Fibroblast of peridontal ligament (primary cell): ENCODE data around the gene ST6GALNAC6.
"Not testable (repeated sequence)": the region's sequence is repeated elsewhere in the genome, so short reads cannot be mapped to it uniquely, and the experiment has no call there.

ENCODE experiments used
- DNase-seq: peaks from one replicate; pipeline ENCODE4 v3.0.0-alpha.2; 2010; ENCODE audit errors: extremely low read depth

ST6GALNAC6 gene

DNA sequence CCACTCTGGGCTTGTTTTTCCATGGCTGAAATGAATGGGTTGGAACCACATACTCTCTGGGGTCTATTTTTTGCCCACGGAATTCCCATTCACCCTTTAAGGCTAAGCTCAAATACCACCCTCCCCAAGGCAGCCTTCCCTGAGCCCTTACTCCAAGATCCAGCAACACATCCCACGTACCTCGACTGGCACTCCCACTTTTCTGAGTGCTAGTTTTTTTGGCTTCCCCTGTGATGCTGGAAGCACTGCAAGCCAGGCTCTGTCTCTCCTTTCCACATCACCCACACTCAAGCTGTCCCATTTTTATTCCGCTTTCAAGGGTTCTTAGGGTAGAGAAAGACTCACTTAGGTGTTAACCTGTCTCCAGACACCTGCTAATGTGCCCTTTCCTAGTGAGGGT, 6.0 kb downstream of the ST6GALNAC6 start:
- no peak for DNase-seq

DNA sequence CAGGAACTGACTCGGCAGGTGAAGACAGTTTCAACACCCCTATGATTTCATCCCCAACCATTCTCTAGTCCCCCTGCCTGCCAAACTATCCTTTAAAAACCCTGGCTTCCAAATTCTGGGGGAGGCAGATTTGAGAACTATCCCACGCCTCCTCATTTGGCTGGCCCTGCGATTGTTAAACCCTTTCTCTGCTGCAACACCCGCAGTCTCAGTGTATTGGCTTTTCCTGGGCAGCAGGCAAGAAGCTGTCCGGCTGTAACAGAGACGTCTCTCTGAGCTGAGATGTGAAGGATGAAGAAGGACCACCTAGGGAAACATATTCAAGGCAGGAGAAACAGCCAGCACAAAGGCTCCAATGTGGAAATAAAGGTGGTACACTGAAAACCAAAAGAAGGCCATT, 6.6 kb downstream of the ST6GALNAC6 start:
- DNase-seq = no peak

DNA sequence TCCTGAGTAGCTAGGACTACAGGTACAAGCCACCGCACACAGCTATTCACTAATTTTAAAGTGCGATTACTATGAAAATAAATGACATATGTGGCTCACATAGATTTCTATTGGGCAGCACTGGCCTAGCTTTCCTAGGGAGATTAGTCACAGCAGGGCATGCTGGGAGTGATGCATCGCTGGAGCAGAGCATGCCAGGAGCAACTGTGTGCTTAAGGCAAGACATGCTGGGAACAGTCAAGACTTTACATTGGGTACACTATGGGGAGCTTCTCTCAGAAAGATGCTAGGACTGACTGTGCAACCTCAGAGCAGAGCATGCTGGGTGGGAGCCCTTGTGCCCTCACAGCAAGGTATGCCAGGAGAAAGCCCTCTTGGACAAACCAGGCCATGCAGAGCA, 9.3 kb downstream of the ST6GALNAC6 start:
- DNase-seq = no peak

DNA sequence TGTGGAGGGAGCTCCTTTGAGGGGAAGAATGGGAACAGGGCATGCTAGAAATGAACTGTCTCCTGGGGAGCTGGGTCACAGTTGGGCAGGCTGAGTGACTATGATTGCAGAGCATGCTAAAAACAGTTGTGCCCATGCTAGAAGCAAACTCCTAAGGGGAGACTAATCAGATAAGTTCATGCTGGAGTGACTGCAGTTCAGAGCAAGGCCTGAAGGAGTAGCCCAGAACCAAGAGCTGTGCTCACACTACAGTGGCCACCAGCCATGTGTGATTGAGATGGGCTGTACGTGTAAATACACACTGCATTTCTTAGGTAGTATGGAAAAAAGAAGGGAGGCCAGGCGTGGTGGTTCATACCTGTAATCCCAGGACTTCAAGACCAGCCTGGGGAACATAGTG, 11.6 kb downstream of the ST6GALNAC6 start:
- no peak for DNase-seq

DNA sequence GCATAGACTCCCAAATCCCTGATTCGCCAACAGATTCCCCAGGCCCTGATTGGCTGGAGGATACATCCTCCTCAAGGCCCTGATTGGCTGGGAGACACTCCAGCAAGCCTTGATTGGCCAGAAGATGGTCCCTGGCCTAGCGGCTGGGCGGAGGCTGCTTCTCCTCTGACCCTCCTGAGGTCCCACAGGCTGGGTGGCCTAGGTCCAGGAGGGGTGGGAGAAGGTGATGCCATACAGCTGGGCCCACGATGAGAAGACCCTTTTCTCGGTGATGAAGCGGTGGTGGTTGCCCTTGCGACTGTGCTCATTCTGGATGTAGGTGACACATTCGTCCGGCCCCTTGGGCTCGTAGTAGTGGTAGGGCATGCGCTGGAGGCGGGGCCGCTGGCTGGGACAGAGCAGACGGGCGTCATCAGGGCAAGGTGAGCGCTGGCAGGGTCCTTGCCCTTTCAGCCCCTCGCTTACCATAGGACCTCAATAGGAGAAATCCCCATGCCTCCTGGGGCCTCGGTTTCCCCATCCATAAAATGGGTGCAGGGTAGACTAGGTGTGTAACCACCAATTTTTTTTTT, 12.9 kb downstream of the ST6GALNAC6 start:
- no peak for DNase-seq

DNA sequence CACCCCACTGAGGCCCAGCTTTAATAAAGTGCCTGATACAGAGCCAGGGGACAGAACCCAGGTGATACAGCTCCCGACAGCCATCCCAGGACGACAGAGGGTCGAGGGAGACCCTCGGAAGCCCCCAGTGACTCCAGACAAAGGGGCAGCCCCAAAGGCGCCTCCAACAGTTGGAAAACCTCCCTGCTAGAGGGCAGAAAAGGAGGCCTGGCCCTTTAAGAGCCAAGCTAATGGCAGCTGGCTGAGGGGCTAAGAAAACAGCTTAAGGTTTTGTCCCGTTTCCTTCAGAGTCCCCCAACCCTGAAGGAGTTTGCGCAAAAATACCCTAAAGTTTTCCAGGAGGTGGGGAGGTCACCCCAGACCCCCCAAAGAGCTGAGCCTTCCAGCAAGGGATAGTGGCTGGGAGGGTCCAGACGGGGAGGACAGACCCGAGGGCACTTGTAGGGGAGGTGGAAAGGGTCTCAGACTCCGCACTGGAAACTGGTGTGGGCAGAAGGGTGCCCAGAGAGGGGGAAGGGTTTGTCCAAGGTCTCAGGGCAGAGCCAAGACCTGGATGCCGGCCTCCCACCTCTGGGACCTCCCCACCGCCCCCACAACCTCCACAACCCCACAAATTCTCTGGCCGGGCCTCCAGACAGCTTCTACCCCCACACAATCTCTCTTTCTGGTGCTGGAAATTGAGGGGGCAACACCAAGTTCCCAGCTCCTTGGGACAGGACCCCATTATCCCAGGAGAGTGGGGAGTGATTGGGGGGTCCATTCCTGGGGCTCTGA, 13.7 kb downstream of the ST6GALNAC6 start:
- no peak for DNase-seq

DNA sequence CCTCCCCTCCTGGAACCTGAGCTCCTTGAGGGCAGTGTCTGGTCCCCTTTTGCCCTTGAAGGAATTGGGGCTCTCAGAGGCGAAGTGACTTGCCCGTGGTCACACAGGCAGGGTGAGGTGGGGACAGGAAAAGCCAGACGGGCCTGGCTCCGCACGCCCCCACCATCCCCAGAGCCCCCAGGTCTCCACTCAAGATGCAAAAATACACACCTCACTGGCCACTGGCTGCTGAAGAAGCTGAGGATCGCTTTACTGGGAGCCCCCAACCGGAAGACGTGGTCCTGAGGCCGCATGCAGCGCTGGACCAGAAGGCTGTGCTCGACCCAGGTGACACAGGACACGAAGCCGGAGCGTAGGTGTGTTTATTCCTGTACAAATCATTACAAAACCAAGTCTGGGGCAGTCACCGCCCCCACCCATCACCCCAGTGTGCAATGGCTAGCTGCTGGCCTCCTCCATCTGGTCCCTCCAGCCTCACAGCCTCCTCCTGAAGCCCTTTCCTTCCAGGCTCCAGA, 14.4 kb downstream of the ST6GALNAC6 start:
- no peak for DNase-seq

DNA sequence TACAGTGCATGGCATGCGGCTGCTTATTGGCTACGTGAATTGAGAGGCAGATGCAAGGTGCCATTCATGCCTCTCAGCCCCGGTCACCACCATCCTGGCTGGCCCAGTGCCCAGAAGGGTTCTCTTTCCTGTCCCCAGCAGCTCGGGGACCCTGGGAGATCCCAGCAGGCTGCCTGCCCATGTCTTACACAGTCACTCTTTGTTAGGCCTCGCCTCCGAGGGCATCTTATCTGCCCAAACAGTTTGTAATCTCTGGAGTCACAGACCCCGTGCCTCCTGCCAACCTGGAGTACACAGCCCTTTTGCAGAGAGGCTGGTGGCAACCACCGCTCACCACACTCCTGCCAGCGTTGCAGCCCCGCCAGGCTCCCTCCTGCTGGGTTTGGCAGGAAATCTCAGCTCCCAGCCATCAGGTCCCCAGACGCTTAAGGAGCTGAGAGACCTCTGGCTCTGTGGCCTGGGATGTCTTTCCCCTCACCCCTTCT, 14.9 kb downstream of the ST6GALNAC6 start:
- no peak for DNase-seq

DNA sequence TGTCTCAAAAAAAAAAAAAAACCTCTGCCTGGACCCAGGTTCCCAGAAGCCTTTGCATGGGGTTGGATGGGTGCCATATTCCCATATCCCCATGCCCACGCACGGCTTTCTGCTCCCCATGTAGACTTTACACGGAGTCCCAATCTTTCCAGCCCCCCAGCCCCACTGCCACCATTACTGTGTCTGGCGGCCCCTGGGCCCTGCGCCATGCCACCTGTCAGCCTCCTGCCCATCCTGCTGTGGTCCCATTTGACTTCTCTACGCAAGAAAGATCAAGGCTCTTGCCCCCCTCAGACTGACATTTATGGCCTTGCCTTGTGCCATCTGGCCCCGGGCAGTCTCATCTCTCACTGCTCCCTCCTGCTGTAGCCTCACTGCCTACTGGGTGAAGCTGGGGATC, 15.4 kb downstream of the ST6GALNAC6 start:
- no peak for DNase-seq

DNA sequence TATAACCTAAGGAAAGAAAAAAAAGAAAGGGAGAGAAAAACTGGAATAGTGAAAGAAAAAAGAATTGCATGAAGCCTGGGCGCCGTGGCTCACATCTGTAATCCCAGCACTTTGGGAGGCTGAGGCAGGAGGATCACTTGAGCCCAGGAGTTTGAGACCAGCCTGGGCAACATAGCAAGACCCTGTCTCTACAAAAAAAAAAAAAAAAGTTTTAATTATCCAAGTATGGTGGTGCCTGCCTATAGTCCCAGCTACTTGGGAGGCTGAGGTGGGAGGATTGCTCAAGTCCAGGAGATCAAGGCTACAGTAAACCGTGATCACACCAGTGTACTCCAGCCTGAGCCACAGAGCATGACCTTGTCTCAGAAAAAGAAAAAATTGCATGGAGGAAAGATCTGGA, 17.7 kb downstream of the ST6GALNAC6 start:
- DNase-seq = not testable (repeated sequence)

DNA sequence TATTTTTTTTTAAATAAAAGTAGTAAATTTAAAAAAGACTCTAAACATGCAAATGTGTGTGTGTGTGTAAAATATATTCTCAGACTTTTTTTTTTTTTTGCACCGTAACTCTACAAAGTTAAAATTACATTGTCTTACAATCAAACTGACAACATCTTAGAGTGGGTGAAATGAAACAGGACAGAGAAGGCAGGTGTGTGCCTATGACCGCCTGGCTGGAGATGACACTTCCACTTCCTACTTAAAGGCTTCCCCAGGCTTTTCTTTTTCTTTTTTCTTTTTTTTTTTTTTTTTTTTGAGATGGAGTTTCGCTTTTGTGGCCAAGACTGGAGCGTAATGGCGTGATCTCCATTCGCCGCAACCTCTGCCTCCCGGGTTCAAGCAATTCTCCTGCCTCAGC, 19.3 kb downstream of the ST6GALNAC6 start:
- no peak for DNase-seq

DNA sequence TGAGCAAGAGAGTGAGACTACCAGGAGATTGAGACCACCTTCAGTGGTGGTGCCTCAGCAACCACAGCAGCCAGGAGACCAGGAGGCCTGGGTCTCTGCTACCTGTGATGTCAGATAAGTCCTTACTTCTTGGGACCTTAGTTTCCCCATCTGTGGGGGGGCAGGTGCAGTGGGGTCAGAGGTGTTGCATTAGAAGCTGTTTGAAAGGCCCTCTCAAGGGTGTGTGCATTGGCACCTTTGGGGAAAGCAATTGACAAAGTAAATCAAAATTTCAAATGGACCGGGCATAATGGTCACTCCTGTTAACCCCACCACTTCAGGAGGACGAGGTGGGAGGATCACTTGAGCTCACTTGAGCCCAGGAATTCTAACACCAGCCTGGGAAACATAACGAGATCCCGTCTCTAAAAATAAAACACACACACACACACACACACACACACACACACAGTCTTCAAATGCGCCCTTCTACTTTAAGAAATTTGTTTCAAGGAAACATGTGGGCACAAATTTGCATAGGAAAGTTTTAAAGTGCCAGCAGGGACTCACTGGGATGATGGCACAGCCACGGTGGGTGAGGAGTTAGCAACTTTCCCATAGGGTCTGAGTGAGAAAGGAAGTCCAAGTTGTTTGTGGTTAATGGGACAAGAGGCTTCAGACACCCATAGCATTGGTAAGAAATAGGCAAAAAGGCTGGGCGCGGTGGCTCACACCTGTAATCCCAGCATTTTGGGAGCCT, 20.6 kb downstream of the ST6GALNAC6 start:
- no peak for DNase-seq

DNA sequence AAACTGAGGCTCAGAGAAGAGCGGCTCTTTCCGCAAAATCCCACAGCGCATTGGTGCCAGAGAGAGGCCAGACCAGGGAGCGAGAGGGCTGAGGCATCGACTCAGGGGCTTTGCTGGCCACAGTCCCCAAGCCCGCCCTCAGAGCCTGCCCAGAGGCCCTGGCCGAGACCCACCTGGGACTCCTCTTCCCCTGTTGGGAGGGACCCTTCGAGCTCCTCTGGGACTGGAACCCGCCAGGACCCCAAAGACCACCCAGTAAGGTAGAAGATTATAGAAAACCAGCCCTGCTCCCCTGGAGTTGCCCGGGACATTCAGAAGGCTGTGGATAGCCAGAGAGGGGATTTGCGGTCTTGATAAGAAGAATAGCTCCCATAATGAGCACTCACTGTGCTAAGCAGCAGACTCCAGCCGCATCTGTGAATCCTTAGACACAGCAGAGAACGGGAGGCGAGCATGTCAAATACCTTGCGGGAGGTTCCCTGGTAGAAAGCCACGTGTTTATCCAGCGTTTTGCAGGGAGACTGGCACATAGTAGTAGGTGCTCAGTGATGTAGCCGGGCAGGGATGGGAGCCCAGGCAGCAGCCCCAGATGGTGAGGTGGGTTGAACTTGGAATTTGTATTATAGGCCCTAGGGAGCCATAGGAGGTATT, 21.3 kb downstream of the ST6GALNAC6 start:
- DNase-seq = no peak

DNA sequence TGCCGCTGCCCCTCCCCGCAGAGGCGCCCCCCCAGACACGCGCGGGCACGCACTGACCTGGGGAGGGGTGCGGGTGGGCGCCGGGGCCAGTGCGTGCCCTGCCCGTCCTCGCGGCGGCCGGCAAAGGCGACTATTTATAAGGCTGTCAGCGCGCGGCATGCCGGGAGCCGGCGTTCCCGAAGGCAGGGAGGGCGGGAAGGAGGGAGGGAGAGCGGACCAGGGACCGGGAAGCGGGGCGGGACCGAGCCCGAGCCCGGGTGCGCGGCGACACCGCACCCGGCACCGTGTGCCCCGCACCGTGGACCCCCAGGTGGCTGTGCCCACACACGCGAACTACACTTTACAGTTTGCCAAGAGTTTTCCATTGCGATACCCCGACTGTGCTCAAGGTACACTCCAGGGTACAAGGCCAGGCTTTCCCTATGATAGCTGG, 21.8 kb downstream of the ST6GALNAC6 start, which contains the start of gene AK1:
TSS of gene AK1 (minus strand) at position 110 of the 433 bp plus-strand sequence. CDS start 3,058 bp downstream, outside the sequence.
- peak; percentile 39 for DNase-seq

DNA sequence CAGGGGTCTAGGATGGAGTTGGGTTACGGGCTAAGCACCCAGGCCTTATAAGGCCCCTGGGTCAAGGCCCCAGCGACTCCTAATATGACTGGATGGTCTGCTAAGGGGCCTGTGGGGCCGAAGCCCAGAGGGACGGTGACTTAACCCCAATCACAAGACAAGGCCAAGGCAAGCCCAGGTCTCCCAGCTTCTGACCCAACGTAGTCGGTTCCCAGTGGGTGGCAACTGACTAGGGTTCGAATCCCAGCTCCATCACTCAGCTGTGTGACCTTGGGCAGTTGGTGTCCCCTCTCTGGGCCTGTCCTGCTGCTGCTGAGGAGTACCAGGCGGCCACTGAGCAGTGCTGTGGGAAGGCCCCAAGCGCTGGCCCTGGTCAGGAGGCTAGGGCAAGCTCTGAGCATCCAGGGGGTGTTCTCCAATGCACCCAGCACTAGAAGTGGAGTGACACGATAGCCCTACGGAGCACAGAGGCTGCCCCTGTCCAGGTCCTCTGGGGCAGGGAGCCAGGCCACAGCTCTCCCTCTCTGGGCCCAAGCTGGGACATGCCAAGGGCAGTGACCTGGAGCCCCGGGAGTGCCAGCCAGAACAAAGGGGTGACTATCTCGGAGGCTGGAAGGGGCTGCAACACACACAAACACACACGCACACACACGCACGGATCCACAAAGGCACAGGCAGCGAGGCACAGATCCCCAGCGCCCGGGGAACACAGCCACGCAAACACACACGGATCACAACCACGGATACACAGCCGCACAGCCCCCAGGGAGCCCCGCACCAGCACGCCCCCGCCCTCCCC, 22.4 kb downstream of the ST6GALNAC6 start:
- DNase-seq = peak; percentile 15

DNA sequence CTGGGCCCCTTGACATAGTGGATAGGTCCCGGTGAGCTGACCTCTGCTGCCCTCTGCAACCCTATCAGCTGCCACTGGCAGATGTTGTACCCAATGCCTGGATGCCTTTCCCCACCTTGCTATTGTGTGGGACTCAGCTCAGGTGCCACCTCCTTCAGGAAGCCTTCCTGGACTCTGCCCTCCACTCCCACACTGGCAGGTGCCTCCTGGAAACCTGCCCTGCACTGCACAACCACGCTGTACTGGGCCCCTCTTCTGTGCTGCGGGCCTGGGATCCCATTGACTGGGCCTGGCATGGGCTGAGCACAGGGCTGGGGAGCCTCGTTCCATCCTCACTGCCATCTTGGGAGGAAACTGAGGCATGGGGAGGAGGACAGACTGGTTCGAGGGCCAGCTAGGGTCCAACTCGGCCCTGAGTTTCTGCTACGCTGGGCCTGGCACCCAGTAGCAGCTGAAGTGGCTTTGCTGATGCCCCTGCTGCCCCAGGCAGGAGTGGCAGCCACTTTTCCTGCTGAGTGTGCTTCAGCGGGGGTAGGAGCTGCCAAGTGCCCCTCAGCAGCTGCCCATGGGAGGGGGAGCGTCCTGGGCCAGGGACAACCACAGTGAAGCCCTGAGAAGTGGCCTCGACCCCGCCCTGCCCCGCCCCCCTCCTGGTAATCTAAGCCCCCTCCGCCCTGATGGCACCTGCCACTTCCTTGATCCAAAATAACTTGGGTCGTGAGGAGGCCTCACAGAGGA, 23.2 kb downstream of the ST6GALNAC6 start:
- no peak for DNase-seq

DNA sequence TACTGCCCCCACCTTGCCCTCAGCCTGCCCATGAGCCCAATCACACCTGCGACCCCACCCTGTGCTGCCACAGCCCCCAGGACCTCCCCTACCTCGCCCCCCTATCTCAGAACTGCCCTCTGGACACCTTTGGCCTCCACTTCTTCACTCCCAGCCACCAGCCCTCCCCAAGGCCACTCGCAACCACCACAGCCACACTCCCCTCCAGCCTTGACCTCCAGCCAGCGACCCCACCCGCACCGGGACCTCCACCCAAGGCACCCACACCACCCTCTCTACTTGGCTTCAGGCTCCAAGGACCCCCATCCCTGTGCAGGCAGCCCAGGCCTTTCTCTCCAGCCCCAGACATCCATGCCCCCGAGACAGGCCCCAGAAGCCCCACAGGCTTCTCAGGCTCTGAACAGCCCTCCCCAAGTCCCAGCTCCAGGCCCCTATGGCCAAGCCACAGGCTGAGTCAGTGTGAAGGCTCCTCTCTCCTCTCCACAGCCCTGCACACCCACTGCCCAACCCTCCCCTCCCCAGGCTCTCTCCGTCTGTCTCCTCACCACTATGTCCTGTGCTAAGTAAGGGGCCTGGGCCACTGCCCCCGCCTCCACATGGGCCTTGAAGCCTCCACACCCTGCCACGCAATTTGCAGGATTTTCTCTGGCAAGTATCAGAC, 24.0 kb downstream of the ST6GALNAC6 start:
- peak; percentile 59 for DNase-seq

DNA sequence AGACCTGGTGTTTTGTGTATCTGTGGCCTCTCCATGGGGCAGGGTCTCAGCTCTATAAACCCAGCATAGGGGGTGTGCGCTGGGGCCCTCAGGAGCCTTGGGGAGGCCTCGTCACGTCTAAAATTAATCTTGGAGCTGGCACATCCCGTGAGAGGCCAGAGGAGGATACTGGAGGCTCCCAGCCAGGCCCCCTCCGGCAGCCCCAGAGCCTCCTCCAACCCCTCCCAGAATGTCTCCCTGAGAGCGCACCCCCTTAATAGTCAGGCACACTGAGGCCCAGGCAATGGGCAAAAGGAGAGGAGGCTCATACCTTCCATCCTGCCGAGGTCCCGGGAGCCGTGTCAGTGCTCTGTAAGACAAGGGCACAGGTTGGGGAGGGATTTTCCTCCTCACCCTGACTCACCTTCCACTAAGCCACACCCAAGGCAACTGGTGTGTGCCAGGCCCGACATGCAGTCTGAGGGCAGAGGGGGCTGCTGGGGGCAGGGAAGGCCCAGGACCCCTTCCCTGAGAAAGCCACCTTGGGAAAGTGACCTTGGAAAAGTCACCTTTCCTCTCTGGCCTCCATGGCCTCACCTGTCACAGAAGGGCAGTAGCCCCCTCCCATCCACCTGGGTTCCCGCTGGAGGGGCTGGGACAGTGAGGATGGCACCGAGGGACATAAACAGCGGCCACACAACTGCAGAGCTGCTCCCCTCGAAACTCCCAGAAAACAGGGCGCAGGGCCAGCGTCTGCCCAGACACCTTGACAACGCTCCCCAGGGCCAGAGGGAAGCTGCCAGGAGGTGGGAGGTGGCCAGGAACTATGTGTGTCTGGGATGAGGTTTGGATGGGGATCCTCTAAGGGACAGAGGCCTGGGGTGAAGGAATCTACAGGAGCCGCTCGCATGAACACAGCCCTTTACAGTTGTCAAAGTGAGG, 24.8 kb downstream of the ST6GALNAC6 start:
- no peak for DNase-seq

DNA sequence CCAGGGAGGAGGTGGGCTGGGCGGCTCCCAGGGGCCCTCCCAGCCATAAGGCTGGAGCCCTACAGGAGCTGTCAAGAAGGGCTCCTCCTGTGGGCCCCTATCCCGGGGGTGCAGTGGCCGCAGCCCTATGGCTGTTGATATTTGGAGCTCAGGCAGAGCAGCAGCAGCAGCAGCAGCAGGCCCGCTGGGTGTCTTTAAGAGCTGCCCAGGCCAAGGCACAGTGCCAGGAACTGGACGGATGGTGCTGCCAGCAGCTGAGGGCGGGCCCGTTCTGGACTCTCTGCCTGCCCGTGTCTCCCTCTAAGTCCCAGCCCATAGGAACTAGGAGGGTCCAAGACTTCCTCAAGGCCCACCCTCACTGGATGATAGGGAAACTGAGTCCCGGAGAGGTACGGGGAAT, 25.5 kb downstream of the ST6GALNAC6 start:
- peak; percentile 62 for DNase-seq
